Pons (tissue), 1 donor: Measurements from ENCODE around the gene FGGY.
"Not testable (repeated sequence)": the region's sequence is repeated elsewhere in the genome, so short reads cannot be mapped to it uniquely, and the experiment has no call there.

ENCODE experiments used
- DNase-seq: peaks from one replicate; pipeline ENCODE4 v3.0.0-alpha.2; 2016; ENCODE audit warnings: low spot score

FGGY gene, protein sequence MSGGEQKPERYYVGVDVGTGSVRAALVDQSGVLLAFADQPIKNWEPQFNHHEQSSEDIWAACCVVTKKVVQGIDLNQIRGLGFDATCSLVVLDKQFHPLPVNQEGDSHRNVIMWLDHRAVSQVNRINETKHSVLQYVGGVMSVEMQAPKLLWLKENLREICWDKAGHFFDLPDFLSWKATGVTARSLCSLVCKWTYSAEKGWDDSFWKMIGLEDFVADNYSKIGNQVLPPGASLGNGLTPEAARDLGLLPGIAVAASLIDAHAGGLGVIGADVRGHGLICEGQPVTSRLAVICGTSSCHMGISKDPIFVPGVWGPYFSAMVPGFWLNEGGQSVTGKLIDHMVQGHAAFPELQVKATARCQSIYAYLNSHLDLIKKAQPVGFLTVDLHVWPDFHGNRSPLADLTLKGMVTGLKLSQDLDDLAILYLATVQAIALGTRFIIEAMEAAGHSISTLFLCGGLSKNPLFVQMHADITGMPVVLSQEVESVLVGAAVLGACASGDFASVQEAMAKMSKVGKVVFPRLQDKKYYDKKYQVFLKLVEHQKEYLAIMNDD

GRCh38 chr1:59296358-59297256 is at the start of gene FGGY:
Gene FGGY (plus strand): TSS chr1:59297094. CDS start chr1:59321550, 24,456 bp downstream.
- DNase-seq, result peak; percentile 95

GRCh38 chr1:59248758-59249157 is 48.1 kb upstream of the FGGY start:
- DNase-seq, result no peak

DNA sequence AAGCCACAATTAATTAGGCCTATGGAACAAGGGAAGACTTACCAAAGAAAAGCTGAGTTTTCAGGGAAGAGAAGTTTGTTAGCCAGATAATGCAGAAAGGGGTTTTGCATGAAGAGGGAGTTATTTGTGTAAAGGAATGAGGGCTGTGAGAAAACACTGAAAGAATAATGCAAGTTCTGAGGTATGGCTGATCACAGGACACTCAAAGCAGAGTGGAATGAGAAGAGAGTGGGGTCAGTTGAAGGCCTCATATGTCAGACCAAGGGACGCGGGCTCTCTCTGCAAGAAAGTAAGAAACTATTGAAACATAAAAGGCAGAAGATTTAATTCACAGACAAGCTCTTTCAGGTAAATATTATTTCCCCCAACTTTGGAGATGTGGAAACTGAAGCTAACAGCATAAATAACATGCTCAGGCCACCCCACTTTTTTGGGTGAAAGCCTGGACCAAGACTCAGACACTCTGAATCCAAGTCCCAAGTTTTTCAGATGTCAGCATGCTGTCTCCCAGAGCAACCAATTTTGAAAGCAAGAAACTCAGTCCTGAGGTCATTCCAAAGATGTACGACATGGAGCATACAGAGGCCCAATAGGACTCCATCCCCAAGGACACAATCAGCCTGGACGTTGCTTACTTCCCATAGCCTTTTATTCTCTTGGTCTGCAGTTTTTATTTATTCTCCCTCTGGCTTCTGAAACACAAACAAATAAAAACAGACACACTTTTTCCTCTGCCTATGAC is 47.3 kb upstream of the FGGY start:
- peak; percentile 51 for DNase-seq

DNA sequence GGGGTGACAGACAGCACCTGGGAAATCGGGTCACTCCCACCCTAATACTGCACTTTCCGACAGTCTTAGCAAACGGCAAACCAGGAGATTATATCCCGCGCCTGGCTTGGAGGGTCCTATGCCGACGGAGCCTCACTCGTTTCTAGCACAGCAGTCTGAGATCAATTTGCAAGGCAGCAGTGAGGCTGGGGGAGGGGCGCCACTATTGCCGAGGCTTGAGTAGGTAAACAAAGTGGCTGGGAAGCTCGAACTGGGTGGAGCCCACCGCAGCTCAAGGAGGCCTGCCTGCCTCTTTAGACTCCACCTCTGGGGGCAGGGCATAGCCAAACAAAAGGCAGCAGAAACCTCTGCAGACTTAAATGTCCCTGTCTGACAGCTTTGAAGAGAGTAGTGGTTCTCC is 45.8 kb upstream of the FGGY start:
- not testable (repeated sequence) for DNase-seq

- not testable (repeated sequence) for DNase-seq
Measured at GRCh38 chr1:59256429-59256828, 40.5 kb upstream of the FGGY start.

DNA sequence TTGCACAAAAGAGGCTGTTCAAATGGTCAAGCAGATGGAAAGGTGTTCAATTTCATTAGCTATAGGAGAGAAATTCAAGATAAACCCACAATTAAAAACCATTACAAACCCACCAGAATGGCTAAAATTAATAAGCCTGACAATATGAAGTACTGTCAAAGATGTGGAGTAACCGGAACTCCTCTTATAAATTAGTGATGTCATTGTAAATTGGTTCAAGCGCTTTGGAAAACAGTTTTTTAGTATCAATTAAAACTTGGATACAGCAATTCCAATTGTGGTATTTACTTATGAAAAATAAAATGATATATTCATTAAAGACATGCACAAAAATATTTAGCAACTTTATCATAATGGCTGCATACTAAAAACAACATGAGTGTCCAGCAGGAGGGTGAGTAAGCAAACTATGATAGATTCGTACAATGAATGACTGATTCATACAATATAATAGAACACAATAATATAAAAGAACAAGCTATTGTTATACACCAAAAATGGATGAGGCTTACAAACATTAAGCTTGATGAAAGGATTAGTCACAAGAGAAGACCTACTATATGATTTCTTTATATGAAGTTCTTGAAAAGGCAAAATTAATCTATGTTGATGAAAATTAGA is 38.4 kb upstream of the FGGY start:
- DNase-seq, result no peak

- no peak for DNase-seq
Measured at GRCh38 chr1:59261537-59261936, 35.4 kb upstream of the FGGY start.

- DNase-seq, result no peak
Measured at GRCh38 chr1:59262631-59263030, 34.3 kb upstream of the FGGY start.

GRCh38 chr1:59263111-59263510 is 33.8 kb upstream of the FGGY start:
- no peak for DNase-seq

GRCh38 chr1:59265622-59266021 is 31.3 kb upstream of the FGGY start:
- no peak for DNase-seq

DNA sequence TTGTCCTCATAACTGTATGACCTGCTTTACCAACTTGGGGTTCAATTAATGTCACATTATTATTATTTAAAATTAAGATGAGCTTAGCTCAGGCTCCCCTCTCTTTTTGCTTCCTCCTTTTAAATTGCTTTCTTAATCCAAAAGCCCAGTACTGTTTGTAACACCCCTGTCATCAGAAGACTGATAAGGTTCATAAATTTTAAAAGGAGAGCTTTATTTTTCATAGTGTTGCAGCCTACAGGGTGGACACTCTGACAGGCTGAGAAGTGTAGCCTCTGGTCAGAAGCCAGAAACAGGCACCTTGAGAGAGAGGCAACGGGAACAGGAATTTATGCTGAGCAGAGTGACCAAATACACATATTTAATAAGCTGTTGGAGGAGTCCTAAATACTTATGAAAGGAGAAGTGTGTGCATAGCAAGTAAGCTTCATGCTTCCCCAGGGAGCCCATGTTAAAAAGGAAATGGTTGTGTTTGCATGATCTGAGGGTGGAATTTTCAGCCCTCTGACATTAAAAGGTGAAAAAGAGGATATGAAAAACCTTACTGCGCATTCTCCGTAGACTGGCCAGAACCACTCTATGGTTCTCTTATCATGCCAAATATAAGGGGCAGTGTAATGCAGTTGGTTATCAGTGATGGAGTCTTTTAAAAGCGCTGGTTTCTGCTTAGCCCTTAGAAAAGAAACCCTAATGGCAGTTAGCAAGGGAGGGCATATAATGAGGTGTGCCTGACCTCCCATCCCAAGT is 30.5 kb upstream of the FGGY start:
- peak; percentile 49 for DNase-seq

DNA sequence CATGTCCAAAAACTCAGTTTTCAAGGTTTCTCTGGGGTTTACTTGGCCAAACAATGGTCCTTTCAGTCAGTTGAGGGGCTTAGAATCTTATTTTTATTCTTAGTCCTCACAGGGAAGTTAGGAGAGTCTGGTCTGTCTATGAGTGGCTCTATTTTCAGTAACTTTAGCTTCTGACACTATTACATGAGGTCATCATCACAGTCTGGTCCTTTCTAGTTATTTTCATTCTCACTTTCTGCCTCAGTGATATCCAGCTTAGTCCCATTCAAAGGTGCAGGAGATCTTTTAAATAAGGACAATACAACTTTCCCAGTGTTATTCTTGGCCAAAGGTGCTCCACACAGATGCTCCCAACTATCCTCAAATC is 30.0 kb upstream of the FGGY start:
- no peak for DNase-seq

DNA sequence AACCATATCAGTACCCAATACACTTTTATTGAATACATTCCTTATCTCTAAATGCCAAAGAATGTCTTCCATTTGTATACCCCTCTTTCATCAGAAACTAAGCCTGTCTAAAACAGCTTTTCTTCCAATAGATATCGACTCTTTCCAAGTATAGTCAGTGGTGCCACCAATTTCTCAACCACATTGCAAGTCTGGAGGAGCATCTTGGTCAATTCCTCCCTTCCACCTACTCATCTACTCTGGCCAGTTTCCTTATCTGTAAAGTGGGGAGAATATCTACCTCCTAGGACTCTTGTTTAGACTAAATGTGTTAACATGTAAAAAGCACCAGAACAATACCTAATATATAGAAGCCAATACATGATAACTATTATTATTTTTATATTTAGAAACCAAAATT is 28.5 kb upstream of the FGGY start:
- DNase-seq, result no peak

DNA sequence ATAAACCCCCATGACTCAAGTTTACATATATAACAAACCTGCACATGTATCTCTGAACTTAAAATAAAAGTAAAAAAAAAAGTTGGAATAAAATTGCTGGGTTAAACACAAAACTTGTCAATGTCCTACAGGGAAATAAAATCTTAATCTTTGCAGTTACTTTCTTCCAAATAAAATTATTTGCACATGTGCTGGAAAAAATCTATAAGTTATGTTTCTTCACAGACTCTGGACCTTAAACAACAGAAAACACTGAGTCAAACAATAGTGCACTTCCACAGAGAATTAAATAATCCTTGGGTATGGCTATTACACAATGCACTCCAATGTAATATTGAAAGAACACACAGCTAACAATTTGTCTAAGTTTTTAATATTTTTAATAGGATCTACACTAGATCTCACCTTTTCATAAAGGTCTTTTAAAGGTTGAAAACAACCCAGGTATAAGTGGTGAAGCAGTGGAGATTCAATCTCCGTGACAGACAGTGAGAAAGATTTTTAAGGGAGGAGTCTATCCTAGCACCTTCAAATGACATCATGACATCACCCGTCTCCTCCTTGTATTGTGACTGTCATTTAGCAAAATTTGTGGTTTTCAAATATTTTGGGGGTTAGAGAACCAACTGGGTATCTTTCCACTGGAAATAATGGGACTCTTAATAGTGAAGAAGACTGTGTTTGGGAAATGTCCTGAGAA is 25.2 kb upstream of the FGGY start:
- no peak for DNase-seq

DNA sequence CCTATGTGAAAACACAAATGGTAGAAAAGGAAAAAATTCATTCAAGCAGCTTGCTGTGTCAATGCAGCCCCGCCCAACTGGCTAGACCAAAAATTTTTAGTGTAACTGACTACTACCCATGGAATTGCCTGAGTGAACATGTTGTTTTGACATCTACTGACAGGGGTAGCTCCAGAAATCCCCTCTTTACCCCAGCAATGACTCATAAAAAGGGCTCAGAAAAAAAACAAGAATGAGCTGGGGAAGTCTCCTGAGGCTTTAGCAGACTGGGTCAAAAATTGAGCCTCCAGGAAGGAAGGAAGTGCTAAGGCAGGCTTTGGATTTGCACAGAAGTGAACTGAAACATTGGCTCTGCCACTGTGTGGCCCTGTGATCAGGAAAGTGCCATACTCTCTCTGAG is 24.4 kb upstream of the FGGY start:
- DNase-seq, result no peak

GRCh38 chr1:59276439-59276851 is 20.4 kb upstream of the FGGY start:
- DNase-seq, result no peak

GRCh38 chr1:59278780-59279354 is 18.0 kb upstream of the FGGY start:
- no peak for DNase-seq

DNA sequence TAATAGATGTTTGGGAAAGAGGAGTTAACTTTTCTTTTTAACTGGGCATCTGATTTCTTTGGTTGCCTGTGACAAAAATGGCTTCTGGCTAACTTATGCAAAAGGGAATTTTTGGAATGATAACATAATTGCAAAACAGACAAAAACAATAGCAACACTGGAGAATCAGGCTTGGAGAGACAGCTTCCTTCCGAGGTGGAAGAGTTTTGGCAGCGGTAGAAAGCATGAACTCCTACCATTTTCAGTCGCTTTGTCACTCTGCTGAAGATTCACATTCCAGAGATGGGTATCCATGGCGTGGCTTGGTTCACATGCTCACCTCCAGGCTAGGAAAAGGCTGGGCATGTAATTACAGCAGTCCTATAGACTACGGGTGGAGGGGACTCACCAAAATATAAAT is 17.2 kb upstream of the FGGY start:
- no peak for DNase-seq

DNA sequence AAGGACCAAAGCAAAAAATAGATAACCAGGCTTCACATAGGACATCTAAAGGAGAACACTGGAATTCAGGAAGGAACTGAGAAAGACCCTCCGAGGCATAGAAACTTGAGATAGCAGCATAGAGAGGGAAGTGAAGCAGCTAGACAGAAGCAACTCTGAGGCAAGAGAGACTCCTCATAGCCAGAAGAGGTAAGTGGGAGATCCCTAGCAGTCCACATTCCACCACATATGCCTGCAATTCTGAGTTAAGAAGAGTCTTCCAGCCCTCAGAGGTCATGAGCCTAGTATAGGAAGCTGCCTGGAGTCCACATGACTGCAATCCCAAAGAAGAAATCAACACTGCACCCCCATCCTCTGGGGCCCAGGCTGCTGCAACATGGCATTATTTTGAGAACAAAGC is 13.9 kb upstream of the FGGY start:
- DNase-seq, result no peak

GRCh38 chr1:59285691-59286090 is 11.2 kb upstream of the FGGY start:
- DNase-seq, result no peak
